Non-pigmented ciliary epithelial cell (primary cell): Measurements from ENCODE around the gene MOSPD3.

Source experiments
- DNase-seq: peaks from one replicate; pipeline ENCODE4 v3.0.0-alpha.2; 2010; ENCODE audit warnings: low read depth

MOSPD3 gene

DNA sequence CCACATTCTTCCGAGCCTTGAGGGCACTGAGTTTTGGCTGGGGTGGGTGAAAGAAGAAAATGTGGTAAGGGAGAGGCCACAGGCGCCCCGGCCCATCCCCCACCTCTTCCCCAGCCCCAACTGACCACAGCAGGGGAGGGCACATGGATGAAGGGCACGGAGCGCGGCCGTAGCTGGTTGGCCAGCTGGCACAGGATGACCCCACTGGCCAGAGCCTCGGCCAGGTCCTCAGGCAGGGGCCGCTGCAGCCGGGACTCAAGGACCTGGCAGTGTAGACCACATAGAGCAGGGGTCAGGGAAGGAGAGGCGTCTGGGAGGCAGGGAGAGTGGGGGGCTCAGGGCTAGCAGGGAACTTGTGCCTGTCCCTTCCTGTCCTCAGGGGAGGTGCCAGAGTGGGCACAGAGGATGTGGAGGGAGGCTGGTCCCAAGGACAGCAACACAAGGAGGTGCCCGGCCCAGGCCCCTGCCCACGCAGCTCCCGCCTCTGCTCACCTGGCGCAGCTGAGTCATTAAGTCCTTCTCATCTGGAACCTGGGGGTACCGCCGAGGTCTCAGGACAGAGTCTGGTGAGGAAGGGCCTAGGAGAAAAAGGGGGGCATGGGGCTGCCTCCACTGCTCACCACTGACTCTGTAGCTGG, 36.5 kb upstream of the MOSPD3 start:
- DNase-seq: no peak

GRCh38 chr7:100576384-100576993, 35.9 kb upstream of the MOSPD3 start:
- DNase-seq: no peak

DNA sequence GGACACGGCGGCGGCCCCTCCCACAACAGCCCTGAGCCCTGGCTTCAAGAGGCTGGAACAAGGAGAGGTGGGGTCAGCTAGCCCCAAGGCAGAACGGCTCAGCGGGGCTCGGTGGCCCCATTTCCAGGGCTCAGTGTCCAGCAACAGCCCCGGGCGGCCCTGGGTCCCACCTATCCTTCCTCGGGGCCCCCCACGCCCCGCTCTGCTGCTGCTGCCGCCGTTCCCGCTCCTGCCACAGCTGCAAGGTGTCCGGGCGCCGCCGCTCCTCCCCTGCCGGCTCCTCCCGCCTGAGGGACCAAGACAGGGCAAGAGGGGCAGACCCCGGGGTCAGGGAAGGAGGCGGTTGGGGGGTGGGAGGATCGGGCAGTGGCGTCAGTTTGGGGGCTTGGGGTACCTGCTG, 35.2 kb upstream of the MOSPD3 start:
- no peak for DNase-seq

DNA sequence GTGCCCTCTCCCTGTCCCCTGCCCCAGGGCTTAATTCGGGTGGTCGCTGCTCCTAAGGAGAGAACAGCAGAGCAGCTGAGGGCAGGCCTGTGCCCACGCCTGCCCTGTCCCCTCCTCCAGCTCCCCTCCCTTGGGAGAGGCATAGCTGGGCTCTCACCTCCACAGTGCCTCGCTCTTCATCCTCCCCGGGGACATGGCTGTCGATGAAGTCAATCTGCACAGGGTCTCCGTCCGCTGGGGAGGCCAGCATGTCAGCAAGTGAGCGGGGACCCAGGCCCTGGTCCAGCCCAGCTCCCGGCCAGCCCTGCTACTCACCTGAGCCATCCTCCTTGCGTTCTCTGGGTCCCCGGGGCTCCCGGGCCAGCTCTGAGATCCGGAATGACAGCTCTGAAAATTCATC, 34.8 kb upstream of the MOSPD3 start:
- DNase-seq: no peak

DNA sequence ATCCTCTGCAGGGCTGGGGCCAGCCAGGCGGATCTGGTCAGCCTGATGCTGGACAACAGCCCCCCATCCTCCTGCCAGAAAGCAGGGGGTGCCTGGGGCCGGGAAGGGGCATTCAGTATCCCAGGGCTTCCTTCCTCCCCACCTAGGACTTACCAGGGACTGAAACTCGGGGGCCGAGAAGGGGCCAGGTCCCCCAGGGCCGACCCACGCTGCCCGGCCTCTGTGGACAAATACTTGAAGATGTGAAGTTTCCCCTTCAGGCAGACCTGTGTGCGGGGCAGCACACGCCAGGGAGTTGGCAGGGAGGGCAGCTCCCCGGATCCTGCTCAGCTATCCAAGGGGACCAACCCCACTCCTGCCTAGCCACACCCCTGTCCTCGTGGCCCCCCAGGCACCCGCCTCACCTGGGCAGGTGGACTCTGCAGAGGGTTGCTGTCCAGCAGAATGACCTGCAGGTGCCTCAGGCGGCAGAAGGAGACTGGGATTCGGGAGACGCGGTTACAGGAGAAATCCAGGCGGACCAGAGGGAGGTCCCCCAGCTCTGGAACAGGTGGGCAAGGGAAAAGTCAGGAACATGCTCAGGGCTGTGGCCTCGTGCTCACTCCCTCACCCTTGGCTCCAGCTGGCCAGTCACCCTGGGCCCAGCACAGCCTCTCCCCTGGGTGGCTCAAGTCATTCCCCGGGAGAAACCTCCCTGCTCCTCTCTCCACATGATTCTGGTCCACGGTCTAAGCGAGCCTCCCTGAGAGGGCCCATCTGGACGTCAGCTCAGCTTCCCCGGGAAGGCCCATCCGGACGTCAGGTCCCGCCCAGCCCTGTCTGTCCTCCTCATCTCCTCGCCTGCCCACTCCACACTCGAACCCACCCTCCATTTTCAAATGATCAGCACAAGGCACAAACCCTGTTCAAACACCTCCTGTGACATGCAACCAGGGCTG, 33.8 kb upstream of the MOSPD3 start:
- no peak for DNase-seq

DNA sequence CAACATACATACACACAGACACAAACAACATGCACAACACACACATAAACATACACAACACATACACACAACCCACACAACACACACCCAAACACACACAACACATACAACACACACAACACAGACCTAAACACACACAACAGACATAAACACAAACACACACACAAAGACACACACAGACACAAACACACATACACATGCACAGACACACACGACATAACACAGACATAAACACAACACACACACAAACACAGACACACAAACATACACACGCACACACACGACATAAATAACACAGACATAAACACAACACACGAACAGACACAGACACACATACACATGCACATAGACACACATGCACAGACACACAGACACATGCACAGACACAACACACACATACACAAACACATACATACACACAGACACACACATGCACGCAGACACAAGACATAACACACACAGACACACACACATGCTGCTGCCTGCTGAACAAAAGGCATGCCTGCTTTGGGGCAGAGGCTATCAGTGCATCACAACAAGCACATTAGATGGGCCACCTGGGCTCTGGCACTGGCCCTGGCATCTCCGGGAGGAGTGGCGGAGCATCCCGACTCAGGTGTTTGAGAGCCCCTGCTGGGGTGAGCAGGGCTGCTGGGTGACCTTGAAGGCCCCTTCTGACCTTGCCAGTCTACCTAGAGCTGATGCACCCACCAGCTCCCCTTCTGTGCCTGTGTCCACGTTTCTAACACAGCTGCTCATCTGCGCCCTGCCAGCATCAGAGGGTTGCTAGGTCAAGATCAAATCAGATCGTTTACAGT, 31.7 kb upstream of the MOSPD3 start:
- no peak for DNase-seq

GRCh38 chr7:100582041-100582579, 30.2 kb upstream of the MOSPD3 start:
- no peak for DNase-seq

- no peak for DNase-seq
These were observed 29.7 kb upstream of the MOSPD3 start for GRCh38 chr7:100582650-100583049.

GRCh38 chr7:100583132-100584053, 28.9 kb upstream of the MOSPD3 start:
- no peak for DNase-seq

DNA sequence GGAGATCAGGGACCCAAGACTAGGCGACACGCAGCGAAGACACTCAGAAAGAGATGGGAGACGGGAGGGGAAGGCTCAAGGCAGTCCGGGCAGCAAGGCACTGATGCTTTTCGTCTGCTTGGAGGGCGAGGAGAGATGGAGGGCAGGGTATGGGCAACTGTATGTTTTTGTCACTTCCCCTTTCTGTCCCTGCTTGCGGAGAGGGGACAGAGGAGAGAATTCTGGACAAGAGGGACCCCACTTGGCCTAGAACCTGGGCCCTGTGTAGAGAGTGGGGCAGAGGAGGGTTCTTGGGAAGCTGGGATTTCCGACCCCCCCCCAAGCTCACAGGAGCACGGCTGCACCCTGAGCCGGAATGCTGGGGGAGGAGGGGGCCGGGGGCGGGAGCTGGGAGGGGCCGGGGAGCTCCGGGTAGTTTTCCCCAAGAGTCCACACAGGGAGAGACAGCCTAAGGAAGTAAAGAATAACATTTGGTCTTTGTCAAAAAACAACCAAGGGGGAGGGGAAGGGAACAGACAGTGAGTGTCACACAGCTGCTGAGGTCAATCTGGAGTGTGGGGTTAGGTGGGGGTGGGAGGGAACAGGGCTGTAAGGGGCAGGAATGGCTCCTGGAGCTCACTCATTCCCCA, 28.2 kb upstream of the MOSPD3 start:
- DNase-seq: no peak

GRCh38 chr7:100584683-100585510, 27.4 kb upstream of the MOSPD3 start:
- DNase-seq: no peak

DNA sequence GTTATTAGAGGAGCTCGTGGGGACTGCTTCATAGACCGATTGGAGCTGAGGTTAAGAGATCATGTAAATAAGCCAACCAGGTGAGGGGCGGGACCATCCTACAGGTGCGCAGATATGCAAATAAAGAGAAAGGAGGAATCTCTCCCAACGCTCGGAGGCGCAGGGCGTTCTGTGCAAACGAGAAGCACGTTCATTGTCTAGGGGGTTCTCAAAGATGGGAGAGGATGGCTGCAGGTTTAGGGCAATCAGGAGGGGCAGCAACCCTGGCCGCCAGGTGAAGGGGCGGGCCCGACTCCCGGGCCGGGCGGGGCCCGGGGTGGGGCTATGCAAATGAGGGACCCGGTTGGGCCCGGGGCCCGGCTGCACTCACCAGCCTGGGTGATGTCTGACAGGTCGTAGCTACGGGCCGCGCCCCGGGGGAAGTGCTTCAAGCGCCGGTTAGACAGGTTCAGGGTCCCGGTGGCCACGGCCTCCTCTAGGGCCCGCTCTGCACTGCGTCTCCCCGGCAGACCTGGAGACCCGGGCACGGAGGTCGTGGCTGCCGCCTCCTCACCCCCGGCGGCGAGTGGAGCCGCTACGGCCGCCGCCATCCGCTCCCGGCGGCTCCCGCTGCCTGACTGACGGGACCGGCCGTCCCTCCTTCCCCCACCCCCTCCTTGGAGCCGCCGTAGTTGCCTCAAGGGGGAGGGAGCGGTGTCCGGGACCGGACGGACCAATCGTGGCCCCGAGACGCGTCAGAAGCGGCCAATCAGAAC, 26.7 kb upstream of the MOSPD3 start, which contains the start of gene LRCH4:
LRCH4 (minus strand) TSS at position 619 of the 755 bp plus-strand sequence; CDS start at position 590, 29 bp downstream.
- no peak for DNase-seq

DNA sequence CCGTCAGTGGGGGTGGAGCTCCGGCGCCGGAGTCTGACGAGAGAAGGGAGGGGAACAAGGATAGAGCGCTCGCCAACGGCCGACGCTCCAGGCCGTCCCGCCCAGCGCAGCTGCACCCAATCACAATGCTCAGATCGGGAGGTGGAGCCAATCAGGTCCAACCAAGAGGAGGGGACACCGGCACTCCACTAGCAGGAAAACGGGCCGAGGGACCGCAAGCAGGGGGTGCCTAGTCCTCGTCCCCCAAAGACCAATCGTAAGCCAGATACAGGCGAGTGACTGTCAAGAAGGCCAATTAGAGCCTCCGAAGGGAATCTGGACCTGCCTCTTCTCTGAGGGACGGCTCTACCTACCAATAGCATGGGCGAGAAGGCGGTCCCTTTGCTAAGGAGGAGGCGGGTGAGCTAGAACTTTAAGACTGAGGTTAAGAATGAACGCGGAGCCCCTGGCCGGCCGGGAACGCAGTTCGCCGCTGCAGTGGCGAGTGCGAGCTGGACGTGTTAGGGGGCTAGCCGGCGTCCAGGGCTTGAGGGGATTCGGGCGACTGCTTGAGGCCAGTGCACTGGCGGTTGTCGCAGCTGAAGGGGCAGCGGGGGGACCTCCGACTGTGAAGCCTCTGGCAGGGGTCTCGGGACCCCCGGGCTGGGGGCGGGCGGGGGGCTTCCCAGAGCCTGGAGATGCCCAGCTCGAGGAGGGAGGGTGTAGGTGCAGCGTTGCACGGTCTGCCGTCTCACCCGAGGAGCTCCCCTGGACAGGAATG, 25.9 kb upstream of the MOSPD3 start, which contains the start of gene FBXO24:
FBXO24 (plus strand) TSS at position 63 of the 760 bp plus-strand sequence; CDS start at position 361, 298 bp downstream.
- DNase-seq: peak; percentile 100

DNA sequence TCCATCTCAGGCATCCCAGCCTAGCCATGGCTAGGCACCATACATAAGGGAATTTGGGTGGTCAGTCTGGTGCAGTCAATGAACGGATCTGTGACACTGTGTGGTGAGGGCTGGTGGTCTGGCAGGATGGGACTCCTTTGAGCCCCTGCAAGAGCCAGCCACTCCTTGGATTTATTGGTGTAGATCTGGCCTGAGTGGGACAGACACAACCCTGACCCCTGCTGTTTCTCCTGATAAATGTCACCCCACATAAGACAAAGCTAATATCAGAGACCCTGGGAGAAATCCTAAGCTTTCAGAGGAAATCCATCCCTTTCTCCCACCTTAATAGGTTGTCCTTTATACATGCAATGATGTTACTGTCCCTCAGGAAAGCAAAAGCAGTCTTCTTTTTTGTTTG, 23.9 kb upstream of the MOSPD3 start:
- no peak for DNase-seq

DNA sequence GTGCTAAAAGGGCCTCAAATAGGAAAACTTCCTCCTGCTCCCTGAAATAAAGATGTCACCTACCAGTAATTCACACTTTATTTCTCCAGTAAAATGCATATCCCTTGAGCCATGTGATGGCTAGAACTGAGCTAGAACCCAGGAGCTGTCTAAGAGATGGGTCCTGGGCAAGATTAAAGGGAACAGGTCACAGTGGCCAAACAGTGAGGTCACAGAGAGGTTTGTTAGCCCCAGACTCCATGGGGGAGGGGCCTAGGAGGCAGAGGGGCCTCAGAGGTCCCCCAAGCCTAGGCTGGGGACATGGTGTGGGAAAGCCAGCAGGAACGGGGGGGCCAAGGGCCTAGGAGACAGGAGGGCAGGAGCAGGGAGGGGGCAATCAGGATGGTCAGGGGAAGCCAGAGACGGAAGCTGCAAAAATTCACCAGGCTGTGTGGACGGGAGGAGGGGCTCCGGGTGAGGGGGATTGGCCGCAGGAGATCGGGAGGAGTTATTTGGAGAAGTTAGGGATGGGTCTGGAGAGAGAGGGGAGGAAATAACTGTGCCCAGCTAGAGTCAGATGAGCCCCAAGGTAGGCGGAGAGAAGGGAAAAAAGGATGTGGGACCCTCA, 22.9 kb upstream of the MOSPD3 start:
- no peak for DNase-seq

DNA sequence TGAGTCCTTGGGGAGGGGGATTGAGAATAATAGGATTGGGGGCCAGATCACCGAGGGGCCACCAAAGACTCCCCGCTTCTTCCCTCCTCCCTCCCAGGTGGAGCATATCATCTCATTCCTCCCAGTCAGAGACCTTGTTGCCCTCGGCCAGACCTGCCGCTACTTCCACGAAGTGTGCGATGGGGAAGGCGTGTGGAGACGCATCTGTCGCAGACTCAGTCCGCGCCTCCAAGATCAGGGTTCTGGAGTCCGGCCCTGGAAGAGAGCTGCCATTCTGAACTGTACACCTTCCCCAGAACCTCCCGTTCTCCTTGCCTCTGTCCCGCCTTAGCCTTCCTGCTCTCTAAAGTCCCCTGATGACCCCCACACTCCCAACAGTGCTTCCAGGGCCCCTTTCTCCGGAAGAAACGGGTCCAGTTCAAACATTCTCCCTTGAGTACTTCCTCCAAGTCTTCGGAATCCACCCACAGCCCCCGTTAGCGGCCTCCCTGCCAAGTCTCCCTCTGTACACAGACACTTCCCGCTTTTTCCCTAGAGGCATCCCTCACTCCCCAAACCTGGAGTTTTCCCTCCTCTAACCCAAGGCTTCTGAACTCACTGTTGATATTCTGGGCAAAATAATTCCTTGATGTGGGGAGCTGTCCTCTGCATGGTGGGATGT, 22.1 kb upstream of the MOSPD3 start:
- no peak for DNase-seq

- no peak for DNase-seq
These were observed 20.7 kb upstream of the MOSPD3 start for GRCh38 chr7:100591596-100591995.
